Measurements from ENCODE around the gene DNAH14.
"Not testable (repeated sequence)": the region's sequence is repeated elsewhere in the genome, so short reads cannot be mapped to it uniquely, and the experiment has no call there.

The DNAH14 gene

DNA sequence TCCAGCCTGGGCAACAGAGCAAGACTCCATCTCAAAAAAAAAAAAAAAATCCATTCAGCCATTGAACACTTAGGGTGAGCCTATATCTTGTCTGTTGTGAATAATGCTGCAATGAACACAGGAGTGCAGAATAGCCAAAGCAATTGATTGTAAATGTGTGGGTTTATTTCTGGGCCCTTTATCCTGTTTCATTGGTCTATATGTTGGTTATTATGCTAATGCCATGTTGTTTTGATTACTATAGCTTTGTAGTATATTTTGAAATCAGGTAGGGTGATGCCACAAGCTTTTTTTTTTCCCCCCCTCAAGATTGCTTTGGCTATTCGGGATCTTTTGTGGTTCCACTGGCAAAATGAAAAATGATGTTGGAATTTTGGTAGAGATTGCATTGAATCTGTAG is 330.8 kb downstream of the DNAH14 start:
- DNase-seq: no peak

GRCh38 chr1:225277445-225277844 is 348.0 kb downstream of the DNAH14 start:
- DNase-seq: no peak

DNA sequence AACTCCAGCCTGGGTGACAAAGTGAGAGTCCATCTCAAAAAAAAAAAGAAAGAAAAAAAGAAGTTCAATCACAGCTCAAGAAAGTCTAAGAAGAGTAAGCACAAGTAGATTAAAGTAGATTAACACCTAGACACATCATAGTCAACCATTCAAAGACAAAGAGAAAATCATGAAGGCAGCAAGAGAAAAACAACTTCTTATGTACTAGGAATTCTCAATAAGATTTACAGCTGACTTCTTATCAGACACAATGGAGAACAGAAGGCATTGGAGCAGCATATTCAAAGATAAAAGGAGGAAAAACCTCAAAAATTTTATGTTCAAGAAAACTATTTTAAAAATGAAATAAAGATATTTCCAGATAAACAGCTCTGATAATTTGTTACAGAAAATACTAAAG is 351.1 kb downstream of the DNAH14 start:
- DNase-seq: no peak

GRCh38 chr1:225290244-225290643 is 360.8 kb downstream of the DNAH14 start:
- no peak for DNase-seq

DNA sequence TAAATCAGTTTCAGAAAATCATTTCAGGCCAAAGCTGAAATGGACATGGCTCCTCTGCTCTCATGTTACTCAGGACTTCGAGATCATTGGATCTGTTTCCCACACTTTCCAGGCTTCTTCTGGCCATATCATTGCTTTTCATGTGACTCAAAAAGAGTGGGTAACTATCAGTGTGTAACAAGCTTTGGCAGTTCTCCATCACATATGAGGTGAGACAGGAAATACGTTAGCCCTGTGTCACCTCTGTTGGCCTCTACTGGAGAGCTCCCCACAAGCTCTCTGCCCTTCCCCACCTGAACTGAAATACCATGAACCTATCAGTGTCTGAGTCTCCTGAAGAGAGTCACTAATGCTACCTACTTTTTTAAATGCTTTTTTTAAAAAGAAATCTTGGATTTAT is 370.1 kb downstream of the DNAH14 start:
- no peak for DNase-seq

DNA sequence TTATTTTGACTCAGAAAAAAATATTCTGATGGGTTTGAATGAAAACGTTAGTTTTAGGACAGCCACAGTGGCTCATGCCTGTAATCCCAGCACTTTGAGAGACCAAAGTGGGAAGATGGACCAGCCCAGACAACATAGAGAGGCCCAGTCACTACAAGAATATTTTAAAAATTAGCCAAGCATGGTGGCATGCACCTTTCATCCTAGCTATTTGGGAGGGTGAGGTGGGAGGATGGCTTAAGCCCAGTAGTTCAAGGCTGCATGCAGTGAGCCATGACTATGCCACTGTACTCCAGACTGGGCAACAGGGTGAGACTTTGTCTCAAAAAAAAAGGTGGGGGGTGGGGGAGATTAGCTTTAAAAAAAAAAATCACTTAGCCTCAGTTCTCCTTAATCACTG is 370.9 kb downstream of the DNAH14 start:
- DNase-seq: no peak

GRCh38 chr1:225304996-225305395 is 375.5 kb downstream of the DNAH14 start:
- DNase-seq: no peak

GRCh38 chr1:225310544-225310943 is 381.1 kb downstream of the DNAH14 start:
- DNase-seq: not testable (repeated sequence)

DNA sequence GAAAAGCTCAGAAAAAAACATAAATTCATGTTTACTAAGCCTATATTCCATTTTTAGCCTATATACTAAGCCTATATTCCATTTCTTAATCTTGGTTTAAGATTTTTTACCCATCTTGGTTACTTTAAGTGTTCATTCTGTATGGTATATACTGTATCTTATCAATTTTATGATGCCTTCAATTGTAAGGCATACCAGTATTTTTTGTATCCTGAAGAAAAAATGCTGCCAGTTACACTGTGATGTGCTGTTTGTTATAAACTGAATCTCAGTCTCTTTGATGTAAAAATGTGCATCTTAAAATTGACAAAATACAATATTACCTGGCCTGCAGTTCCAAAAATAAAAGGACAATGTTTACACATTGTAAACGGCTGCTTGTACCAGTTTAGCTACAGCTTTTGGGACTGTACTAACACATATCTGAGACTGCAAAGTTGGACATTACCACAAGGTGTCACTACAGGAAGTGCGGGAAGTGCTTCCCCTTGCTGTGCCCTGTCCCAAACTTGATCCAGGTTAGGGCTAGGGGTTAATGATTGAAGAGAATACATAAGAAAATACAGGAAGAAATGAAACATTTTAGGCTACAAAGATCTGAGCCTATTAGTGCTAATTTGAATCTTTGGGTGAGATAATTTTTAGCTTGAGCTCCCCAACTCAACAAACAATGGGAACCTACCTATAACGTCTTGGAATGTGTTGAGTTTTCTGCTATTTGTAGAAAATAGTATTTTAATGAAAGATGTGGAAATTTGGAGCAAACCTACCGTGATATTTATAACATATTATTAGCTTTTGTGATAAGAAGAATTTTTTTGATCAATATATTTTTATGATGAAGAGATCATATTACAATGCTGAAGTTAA is 389.5 kb downstream of the DNAH14 start:
- DNase-seq: peak in 2 of 5 donors; percentile 6 to 25

GRCh38 chr1:225319871-225320270 is 390.4 kb downstream of the DNAH14 start:
- DNase-seq: no peak

- DNase-seq: no peak
These were observed 392.3 kb downstream of the DNAH14 start for GRCh38 chr1:225321784-225322183.

- DNase-seq: no peak
These were observed 399.6 kb downstream of the DNAH14 start for GRCh38 chr1:225329041-225329440.

- not testable (repeated sequence) for DNase-seq
These were observed 400.5 kb downstream of the DNAH14 start for GRCh38 chr1:225329996-225330395.

DNA sequence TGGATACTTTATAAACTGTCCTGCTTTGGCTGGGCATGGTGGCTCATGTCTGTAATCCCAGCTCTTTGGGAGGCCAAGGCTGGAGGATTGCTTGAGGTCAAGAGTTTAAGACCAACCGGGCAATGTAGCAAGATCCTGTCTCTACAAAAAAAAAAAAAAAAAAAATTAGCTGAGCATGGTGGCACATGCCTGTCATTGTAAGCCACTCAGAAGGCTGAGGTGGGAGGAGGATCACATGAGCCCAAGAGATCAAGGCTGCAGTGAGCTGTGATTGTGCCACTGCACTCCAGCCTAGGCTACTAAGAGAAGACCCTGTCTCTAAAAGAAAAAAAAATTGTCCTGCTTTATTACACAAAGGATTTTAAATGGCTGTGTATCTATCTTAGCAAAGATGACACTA is 403.2 kb downstream of the DNAH14 start:
- DNase-seq: no peak

GRCh38 chr1:225335098-225335778 is 405.8 kb downstream of the DNAH14 start:
- DNase-seq: not testable (repeated sequence)

GRCh38 chr1:225338545-225338944 is 409.1 kb downstream of the DNAH14 start:
- DNase-seq: no peak

DNA sequence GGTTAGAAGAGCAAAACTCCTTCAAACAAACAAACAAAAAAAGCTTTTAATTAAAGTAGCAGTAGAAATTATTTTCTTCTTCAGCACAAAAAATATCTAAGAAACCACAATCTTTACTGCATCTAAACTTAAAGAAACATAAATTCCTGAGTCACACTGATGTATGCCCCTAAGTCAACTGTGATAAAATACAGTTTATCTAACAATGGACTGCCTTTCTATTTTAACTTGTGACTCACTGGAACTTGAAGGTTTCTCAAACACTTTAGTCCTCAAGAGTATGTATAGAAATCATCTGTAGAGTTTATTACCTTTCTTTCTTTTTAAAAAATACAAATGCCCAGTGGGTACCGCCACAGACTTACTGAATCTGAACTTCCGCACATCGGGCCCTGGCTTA is 412.2 kb downstream of the DNAH14 start:
- no peak for DNase-seq

- no peak for DNase-seq
These were observed 413.2 kb downstream of the DNAH14 start for GRCh38 chr1:225342695-225343094.

- peak in 1 of 5 donors; percentile 3 for DNase-seq
These were observed 414.1 kb downstream of the DNAH14 start for GRCh38 chr1:225343618-225344017.

DNA sequence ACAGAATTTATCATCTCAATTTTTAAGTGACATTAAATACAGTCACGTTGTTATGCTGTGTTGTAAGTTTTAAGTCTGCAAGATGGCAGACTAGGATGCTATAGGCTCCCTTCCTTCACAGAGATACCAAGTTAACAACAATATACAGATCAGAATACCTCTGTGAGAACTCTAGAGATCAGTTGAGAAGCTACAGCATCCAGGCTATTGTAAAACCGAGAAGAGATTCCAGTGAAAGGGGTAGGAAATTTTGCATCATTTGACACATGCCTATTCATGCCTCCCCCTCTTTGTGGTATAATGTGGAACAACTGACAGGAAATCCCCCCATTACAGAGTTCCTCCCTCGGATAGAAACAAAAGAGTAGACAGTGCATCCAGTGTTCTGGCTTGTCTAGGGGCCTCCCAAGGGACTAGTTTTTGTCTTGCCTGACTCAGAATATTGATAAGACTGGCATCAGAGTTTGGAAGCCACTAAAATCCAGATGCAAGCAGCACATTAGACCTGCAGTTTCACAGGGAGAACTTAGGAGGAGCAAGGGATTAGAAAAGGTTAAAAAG is 417.7 kb downstream of the DNAH14 start:
- no peak for DNase-seq

DNA sequence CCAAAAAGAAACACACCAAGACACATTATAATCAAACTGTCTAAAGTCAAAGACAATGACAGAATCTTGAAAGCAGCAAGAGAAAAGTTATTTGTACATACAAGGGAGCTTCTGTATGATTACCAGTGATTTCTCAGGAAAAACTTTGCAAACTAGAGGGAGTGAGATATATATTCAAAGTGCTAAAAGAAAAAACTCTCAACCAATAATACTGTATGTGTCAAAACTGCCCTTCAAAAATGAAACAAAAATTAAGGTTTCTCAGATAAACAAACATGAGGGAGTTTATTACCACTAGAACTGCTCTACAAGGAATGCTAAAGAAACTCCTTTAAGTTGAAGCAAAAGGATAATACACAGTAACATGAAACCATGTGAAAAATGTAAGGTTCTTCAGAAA is 418.9 kb downstream of the DNAH14 start:
- DNase-seq: no peak

DNA sequence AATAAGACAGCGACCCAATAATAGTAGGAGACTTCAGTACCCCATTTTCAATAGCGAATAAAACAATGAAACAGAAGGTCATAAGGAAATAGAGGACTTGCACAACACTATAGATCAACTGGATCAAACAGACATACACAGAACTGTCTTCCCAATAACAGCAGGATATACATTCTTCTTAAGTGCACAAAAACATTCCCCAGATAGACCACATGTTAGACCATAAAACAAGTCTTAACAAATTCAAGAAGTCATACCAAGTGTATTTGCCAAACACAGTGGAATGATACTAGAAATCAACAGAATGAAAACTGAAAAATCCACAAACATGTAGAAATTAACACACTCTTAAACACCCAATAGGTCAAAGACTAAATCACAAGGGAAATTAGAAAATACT is 420.4 kb downstream of the DNAH14 start:
- DNase-seq: no peak

DNA sequence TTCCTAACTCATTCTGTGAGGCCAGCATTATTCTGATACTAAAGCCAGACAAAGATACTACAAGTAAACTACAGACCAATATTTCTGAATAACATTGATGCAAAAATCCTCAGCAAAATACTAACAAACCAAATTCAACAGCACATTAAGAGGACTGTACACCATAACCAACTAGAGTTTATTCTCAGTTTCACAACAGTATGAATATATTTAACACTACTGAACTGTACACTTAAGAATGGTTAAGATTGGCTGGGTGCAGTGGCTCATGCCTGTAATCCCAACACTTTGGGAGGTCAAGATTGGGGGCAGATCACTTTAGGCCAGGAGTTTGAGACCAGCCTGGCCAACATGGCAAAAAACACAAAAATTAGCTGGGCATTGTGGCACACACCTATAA is 421.4 kb downstream of the DNAH14 start:
- no peak for DNase-seq

GRCh38 chr1:225354906-225355305 is 425.4 kb downstream of the DNAH14 start:
- DNase-seq: no peak
